Measurements from ENCODE around the gene RFX3.

DNA sequence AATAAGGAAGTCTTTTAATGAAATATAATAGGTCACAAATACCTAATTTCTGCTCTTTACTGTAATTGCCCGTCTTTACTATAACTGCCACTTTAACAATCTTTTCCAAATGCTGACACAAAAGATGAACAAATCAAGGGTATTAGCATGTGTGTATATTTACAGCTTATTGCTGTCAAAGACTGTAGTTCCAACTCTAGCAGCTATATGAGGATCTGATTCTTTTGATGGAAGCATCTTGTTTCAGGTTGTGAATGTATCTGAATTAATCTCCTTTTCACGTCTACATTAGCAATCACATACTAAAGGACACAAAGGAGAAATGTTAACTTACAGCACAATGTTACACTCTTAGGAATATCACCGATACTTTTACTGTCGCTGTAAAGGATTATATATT is 27.9 kb downstream of the RFX3 start:
- TF ChIP-seq, protein P1, sequence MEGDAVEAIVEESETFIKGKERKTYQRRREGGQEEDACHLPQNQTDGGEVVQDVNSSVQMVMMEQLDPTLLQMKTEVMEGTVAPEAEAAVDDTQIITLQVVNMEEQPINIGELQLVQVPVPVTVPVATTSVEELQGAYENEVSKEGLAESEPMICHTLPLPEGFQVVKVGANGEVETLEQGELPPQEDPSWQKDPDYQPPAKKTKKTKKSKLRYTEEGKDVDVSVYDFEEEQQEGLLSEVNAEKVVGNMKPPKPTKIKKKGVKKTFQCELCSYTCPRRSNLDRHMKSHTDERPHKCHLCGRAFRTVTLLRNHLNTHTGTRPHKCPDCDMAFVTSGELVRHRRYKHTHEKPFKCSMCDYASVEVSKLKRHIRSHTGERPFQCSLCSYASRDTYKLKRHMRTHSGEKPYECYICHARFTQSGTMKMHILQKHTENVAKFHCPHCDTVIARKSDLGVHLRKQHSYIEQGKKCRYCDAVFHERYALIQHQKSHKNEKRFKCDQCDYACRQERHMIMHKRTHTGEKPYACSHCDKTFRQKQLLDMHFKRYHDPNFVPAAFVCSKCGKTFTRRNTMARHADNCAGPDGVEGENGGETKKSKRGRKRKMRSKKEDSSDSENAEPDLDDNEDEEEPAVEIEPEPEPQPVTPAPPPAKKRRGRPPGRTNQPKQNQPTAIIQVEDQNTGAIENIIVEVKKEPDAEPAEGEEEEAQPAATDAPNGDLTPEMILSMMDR (tag by site-specific recombination; IDR thresholded peaks at IDR 0.05): no peak
- TF ChIP-seq, protein P2, sequence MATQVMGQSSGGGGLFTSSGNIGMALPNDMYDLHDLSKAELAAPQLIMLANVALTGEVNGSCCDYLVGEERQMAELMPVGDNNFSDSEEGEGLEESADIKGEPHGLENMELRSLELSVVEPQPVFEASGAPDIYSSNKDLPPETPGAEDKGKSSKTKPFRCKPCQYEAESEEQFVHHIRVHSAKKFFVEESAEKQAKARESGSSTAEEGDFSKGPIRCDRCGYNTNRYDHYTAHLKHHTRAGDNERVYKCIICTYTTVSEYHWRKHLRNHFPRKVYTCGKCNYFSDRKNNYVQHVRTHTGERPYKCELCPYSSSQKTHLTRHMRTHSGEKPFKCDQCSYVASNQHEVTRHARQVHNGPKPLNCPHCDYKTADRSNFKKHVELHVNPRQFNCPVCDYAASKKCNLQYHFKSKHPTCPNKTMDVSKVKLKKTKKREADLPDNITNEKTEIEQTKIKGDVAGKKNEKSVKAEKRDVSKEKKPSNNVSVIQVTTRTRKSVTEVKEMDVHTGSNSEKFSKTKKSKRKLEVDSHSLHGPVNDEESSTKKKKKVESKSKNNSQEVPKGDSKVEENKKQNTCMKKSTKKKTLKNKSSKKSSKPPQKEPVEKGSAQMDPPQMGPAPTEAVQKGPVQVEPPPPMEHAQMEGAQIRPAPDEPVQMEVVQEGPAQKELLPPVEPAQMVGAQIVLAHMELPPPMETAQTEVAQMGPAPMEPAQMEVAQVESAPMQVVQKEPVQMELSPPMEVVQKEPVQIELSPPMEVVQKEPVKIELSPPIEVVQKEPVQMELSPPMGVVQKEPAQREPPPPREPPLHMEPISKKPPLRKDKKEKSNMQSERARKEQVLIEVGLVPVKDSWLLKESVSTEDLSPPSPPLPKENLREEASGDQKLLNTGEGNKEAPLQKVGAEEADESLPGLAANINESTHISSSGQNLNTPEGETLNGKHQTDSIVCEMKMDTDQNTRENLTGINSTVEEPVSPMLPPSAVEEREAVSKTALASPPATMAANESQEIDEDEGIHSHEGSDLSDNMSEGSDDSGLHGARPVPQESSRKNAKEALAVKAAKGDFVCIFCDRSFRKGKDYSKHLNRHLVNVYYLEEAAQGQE (tag by site-specific recombination; IDR thresholded peaks at IDR 0.05): no peak
- TF ChIP-seq BCL11A (tag by site-specific recombination; IDR thresholded peaks at IDR 0.05; ENCODE audit: low read depth) (no peak), KLF10 (tag by site-specific recombination; IDR thresholded peaks at IDR 0.05) (no peak), SALL2 (tag by site-specific recombination; IDR thresholded peaks at IDR 0.05; ENCODE audit: borderline replicate concordance) (no peak), ZNF768 (tag by site-specific recombination; IDR thresholded peaks at IDR 0.05) (no peak), REPIN1 (tag by site-specific recombination; IDR thresholded peaks at IDR 0.05; ENCODE audit: low read depth) (no peak), ZBTB20 (tag by site-specific recombination; IDR thresholded peaks at IDR 0.05) (no peak), ZNF776 (tag by site-specific recombination; IDR thresholded peaks at IDR 0.05; ENCODE audit: borderline replicate concordance) (no peak)
- TF ChIP-seq, protein P3, sequence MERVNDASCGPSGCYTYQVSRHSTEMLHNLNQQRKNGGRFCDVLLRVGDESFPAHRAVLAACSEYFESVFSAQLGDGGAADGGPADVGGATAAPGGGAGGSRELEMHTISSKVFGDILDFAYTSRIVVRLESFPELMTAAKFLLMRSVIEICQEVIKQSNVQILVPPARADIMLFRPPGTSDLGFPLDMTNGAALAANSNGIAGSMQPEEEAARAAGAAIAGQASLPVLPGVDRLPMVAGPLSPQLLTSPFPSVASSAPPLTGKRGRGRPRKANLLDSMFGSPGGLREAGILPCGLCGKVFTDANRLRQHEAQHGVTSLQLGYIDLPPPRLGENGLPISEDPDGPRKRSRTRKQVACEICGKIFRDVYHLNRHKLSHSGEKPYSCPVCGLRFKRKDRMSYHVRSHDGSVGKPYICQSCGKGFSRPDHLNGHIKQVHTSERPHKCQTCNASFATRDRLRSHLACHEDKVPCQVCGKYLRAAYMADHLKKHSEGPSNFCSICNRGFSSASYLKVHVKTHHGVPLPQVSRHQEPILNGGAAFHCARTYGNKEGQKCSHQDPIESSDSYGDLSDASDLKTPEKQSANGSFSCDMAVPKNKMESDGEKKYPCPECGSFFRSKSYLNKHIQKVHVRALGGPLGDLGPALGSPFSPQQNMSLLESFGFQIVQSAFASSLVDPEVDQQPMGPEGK (tag by site-specific recombination; IDR thresholded peaks at IDR 0.05): no peak
- TF ChIP-seq, protein P4, sequence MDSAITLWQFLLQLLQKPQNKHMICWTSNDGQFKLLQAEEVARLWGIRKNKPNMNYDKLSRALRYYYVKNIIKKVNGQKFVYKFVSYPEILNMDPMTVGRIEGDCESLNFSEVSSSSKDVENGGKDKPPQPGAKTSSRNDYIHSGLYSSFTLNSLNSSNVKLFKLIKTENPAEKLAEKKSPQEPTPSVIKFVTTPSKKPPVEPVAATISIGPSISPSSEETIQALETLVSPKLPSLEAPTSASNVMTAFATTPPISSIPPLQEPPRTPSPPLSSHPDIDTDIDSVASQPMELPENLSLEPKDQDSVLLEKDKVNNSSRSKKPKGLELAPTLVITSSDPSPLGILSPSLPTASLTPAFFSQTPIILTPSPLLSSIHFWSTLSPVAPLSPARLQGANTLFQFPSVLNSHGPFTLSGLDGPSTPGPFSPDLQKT (IDR thresholded peaks at IDR 0.05; ENCODE audit: borderline replicate concordance, low read depth, low read length): no peak
- TF ChIP-seq, protein P5, sequence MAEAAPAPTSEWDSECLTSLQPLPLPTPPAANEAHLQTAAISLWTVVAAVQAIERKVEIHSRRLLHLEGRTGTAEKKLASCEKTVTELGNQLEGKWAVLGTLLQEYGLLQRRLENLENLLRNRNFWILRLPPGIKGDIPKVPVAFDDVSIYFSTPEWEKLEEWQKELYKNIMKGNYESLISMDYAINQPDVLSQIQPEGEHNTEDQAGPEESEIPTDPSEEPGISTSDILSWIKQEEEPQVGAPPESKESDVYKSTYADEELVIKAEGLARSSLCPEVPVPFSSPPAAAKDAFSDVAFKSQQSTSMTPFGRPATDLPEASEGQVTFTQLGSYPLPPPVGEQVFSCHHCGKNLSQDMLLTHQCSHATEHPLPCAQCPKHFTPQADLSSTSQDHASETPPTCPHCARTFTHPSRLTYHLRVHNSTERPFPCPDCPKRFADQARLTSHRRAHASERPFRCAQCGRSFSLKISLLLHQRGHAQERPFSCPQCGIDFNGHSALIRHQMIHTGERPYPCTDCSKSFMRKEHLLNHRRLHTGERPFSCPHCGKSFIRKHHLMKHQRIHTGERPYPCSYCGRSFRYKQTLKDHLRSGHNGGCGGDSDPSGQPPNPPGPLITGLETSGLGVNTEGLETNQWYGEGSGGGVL (tag by site-specific recombination; IDR thresholded peaks at IDR 0.05): no peak
